ENCODE data around the gene PTPRN2. TPM values are rescaled to one million over a fixed set of nuclear protein-coding genes. Genes with fewer than 3 reads are reported as not detected.

The PTPRN2 gene
- total RNA-seq, 1 experiment from 2014 or later, result 0.11 TPM

GRCh38 chr7:158482480-158482879 is 105.1 kb downstream of the PTPRN2 start:
- TF ChIP-seq, protein P1, sequence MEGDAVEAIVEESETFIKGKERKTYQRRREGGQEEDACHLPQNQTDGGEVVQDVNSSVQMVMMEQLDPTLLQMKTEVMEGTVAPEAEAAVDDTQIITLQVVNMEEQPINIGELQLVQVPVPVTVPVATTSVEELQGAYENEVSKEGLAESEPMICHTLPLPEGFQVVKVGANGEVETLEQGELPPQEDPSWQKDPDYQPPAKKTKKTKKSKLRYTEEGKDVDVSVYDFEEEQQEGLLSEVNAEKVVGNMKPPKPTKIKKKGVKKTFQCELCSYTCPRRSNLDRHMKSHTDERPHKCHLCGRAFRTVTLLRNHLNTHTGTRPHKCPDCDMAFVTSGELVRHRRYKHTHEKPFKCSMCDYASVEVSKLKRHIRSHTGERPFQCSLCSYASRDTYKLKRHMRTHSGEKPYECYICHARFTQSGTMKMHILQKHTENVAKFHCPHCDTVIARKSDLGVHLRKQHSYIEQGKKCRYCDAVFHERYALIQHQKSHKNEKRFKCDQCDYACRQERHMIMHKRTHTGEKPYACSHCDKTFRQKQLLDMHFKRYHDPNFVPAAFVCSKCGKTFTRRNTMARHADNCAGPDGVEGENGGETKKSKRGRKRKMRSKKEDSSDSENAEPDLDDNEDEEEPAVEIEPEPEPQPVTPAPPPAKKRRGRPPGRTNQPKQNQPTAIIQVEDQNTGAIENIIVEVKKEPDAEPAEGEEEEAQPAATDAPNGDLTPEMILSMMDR (conservative IDR thresholded peaks at IDR 0.05; ENCODE audit: low read depth, low read length), result no peak
- TF ChIP-seq EZH2 (IDR thresholded peaks at IDR 0.05; ENCODE audit: borderline replicate concordance, low read depth, low read length, poor library complexity, severe bottlenecking), result no peak
- ChIA-PET CTCF (no interaction called here), POLR2A (ENCODE audit: low non-redundant PET) (no interaction called here)
- no peak for DNase-seq (ENCODE audit: low spot score)
- no peak overlapping the region for H3K4me3 ChIP-seq (ENCODE audit: low read depth, low read length, poor library complexity, severe bottlenecking)
- H3K9me3 ChIP-seq (ENCODE audit: low read depth, low read length, poor library complexity, severe bottlenecking), result no peaks in the 10 kb centered on the region
- H3K27me3 ChIP-seq (replicated peaks; ENCODE audit: insufficient read depth, low read depth, low read length, poor library complexity), result peaks cover 7% of the 10 kb centered on the region
- intact Hi-C loops (cut with micrococcal nuclease; ENCODE audit: unreplicated experiment), result no loop called here
- H3K27ac ChIP-seq (ENCODE audit: low read depth, low read length, poor library complexity, severe bottlenecking), result no peak overlapping the region
- no TSS peak for BruUV-seq (replicated peaks)
- no peaks in the 10 kb centered on the region for H3K36me3 ChIP-seq (ENCODE audit: insufficient read depth, low read length, poor library complexity, severe bottlenecking)
- H3K4me1 ChIP-seq (ENCODE audit: insufficient read depth, low read length, poor library complexity, severe bottlenecking), result no peaks in the 10 kb centered on the region

DNA sequence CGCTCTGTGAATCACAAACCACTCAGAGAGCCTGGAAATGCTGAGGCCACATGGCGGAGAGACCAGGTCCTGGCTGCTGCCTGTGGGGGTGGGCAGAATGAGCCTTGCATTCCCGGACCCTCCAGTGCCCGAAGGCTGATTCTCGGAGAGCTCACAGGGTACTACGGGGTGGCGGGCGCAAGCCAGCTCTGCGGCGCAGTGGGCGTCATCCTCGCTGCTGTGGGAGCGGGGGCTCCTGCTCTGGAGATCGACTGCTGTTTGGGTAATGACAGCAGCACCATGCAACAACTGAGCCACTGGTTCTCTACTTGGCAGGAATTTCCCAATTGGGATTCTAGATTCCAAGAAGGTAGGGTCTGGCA is 108.0 kb downstream of the PTPRN2 start:
- no peaks in the 10 kb centered on the region for H3K36me3 ChIP-seq (ENCODE audit: insufficient read depth, low read length, poor library complexity, severe bottlenecking)
- no peak for DNase-seq (ENCODE audit: low spot score)
- no peaks in the 10 kb centered on the region for H3K9me3 ChIP-seq (ENCODE audit: low read depth, low read length, poor library complexity, severe bottlenecking)
- H3K27ac ChIP-seq (ENCODE audit: low read depth, low read length, poor library complexity, severe bottlenecking), result no peak overlapping the region
- H3K4me1 ChIP-seq (ENCODE audit: insufficient read depth, low read length, poor library complexity, severe bottlenecking), result no peaks in the 10 kb centered on the region
- ChIA-PET POLR2A (ENCODE audit: low non-redundant PET) (no interaction called here), CTCF (no interaction called here)
- intact Hi-C loops (cut with micrococcal nuclease; ENCODE audit: unreplicated experiment), result no loop called here
- TF ChIP-seq, protein P1 (conservative IDR thresholded peaks at IDR 0.05; ENCODE audit: low read depth, low read length), result no peak
- TF ChIP-seq EZH2 (IDR thresholded peaks at IDR 0.05; ENCODE audit: borderline replicate concordance, low read depth, low read length, poor library complexity, severe bottlenecking), result no peak
- peaks cover 5% of the 10 kb centered on the region for H3K27me3 ChIP-seq (replicated peaks; ENCODE audit: insufficient read depth, low read depth, low read length, poor library complexity)
- no peak overlapping the region for H3K4me3 ChIP-seq (ENCODE audit: low read depth, low read length, poor library complexity, severe bottlenecking)
- no TSS peak for BruUV-seq (replicated peaks)

GRCh38 chr7:158479021-158479663 is 108.5 kb downstream of the PTPRN2 start:
- ChIA-PET CTCF (no interaction called here), POLR2A (ENCODE audit: low non-redundant PET) (no interaction called here)
- Histone ChIP-seq H3K9me3 (ENCODE audit: low read depth, low read length, poor library complexity, severe bottlenecking) (no peaks in the 10 kb centered on the region), H3K4me3 (ENCODE audit: low read depth, low read length, poor library complexity, severe bottlenecking) (no peak overlapping the region), H3K36me3 (ENCODE audit: insufficient read depth, low read length, poor library complexity, severe bottlenecking) (no peaks in the 10 kb centered on the region), H3K4me1 (ENCODE audit: insufficient read depth, low read length, poor library complexity, severe bottlenecking) (no peaks in the 10 kb centered on the region), H3K27ac (ENCODE audit: low read depth, low read length, poor library complexity, severe bottlenecking) (no peak overlapping the region), H3K27me3 (replicated peaks; ENCODE audit: insufficient read depth, low read depth, low read length, poor library complexity) (peaks cover 5% of the 10 kb centered on the region)
- intact Hi-C loops (cut with micrococcal nuclease; ENCODE audit: unreplicated experiment), result no loop called here
- BruUV-seq (replicated peaks), result no TSS peak
- TF ChIP-seq, protein P1 (conservative IDR thresholded peaks at IDR 0.05; ENCODE audit: low read depth, low read length), result no peak
- no peak for TF ChIP-seq EZH2 (IDR thresholded peaks at IDR 0.05; ENCODE audit: borderline replicate concordance, low read depth, low read length, poor library complexity, severe bottlenecking)
- peak; percentile 8 for DNase-seq (ENCODE audit: low spot score)

All from A673 (cell line).